HL-60 (cell line): ENCODE results near the gene PPP2R2D.

Experiments used
- POLR2AphosphoS5 ChIP-seq: IDR thresholded peaks from 2 replicates; pipeline ENCODE4 v1.6.1; 2012; ENCODE audit warnings: low read depth
- SPI1 ChIP-seq: IDR thresholded peaks from 2 replicates; pipeline ENCODE4 v1.6.1; 2012; ENCODE audit warnings: low read depth, mild to moderate bottlenecking, borderline replicate concordance
- TF ChIP-seq, protein P1 (sequence below): IDR thresholded peaks from one replicate; pipeline ENCODE4 v1.5.1; 2011; ENCODE audit warnings: low read length, control low read depth, inconsistent platforms; ENCODE audit not compliant: insufficient read depth
- TF ChIP-seq, protein P2 (sequence below): IDR thresholded peaks from 2 replicates; pipeline ENCODE4 v1.6.1; 2012; ENCODE audit warnings: low read depth; ENCODE audit not compliant: insufficient replicate concordance

DNA sequence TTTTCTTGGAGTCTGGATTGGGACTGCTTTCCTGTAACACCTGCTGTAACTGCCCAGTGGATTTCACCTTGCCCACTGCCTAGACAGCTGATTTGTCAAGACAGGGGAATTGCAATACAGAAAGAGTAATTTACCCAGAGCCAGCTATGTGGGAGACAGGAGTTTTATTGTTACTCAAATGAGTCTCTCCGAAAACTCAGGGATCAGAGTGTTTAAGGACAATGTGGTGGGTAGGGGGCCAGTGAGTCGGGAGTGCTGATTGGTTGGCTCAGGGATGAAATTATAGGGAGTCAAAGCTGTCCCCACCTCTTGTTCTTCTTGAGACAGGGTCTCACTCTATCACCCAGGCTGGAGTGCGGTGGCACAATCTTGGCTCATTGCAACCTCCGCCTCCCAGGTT lies 106.2 kb downstream of the PPP2R2D start:
- TF ChIP-seq POLR2AphosphoS5 (no peak), SPI1 (no peak)
- TF ChIP-seq, protein P1, sequence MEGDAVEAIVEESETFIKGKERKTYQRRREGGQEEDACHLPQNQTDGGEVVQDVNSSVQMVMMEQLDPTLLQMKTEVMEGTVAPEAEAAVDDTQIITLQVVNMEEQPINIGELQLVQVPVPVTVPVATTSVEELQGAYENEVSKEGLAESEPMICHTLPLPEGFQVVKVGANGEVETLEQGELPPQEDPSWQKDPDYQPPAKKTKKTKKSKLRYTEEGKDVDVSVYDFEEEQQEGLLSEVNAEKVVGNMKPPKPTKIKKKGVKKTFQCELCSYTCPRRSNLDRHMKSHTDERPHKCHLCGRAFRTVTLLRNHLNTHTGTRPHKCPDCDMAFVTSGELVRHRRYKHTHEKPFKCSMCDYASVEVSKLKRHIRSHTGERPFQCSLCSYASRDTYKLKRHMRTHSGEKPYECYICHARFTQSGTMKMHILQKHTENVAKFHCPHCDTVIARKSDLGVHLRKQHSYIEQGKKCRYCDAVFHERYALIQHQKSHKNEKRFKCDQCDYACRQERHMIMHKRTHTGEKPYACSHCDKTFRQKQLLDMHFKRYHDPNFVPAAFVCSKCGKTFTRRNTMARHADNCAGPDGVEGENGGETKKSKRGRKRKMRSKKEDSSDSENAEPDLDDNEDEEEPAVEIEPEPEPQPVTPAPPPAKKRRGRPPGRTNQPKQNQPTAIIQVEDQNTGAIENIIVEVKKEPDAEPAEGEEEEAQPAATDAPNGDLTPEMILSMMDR, result no peak
- TF ChIP-seq, protein P2, sequence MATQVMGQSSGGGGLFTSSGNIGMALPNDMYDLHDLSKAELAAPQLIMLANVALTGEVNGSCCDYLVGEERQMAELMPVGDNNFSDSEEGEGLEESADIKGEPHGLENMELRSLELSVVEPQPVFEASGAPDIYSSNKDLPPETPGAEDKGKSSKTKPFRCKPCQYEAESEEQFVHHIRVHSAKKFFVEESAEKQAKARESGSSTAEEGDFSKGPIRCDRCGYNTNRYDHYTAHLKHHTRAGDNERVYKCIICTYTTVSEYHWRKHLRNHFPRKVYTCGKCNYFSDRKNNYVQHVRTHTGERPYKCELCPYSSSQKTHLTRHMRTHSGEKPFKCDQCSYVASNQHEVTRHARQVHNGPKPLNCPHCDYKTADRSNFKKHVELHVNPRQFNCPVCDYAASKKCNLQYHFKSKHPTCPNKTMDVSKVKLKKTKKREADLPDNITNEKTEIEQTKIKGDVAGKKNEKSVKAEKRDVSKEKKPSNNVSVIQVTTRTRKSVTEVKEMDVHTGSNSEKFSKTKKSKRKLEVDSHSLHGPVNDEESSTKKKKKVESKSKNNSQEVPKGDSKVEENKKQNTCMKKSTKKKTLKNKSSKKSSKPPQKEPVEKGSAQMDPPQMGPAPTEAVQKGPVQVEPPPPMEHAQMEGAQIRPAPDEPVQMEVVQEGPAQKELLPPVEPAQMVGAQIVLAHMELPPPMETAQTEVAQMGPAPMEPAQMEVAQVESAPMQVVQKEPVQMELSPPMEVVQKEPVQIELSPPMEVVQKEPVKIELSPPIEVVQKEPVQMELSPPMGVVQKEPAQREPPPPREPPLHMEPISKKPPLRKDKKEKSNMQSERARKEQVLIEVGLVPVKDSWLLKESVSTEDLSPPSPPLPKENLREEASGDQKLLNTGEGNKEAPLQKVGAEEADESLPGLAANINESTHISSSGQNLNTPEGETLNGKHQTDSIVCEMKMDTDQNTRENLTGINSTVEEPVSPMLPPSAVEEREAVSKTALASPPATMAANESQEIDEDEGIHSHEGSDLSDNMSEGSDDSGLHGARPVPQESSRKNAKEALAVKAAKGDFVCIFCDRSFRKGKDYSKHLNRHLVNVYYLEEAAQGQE, result no peak
